HL-60 (cell line): ENCODE data around the gene LRMDA.

Experiments used
- CTCF ChIP-seq: IDR thresholded peaks from one replicate; pipeline ENCODE4 v1.5.1; 2011; ENCODE audit warnings: low read length, control low read depth, inconsistent platforms; ENCODE audit not compliant: insufficient read depth
- POLR2AphosphoS5 ChIP-seq: IDR thresholded peaks from 2 replicates; pipeline ENCODE4 v1.6.1; 2012; ENCODE audit warnings: low read depth

- TF ChIP-seq POLR2AphosphoS5, result no peak
- TF ChIP-seq CTCF, result no peak
These were observed 1073.4 kb downstream of the LRMDA start for GRCh38 chr10:76504823-76505222.
